Dermis blood vessel endothelial cell (primary cell): Measurements from ENCODE around the gene DLX3. TPM values are rescaled to one million over a fixed set of nuclear protein-coding genes. Genes with fewer than 3 reads are reported as not detected.
"Not testable (repeated sequence)": the region's sequence is repeated elsewhere in the genome, so short reads cannot be mapped to it uniquely, and the experiment has no call there.

ENCODE experiments used
- DNase-seq: peaks from one replicate; pipeline ENCODE4 v3.0.0; 2010
- total RNA-seq: library from RNA; depleted of rRNA; stranded (reverse); fragments of >200 nt; gene quantifications from 2 replicates; pipeline ENCODE4 v1.2.3, GENCODE V29; 2014

DLX3 gene
- total RNA-seq: not detected in 2 replicates

GRCh38 chr17:49995055-49995738 lies at the start of gene DLX3:
DLX3 (minus strand) TSS chr17:49995224; CDS start chr17:49994998, 226 bp downstream.
- DNase-seq: peak; percentile 58

- DNase-seq: no peak
These were observed 49.5 kb upstream of the DLX3 start for GRCh38 chr17:50044483-50044882.

DNA sequence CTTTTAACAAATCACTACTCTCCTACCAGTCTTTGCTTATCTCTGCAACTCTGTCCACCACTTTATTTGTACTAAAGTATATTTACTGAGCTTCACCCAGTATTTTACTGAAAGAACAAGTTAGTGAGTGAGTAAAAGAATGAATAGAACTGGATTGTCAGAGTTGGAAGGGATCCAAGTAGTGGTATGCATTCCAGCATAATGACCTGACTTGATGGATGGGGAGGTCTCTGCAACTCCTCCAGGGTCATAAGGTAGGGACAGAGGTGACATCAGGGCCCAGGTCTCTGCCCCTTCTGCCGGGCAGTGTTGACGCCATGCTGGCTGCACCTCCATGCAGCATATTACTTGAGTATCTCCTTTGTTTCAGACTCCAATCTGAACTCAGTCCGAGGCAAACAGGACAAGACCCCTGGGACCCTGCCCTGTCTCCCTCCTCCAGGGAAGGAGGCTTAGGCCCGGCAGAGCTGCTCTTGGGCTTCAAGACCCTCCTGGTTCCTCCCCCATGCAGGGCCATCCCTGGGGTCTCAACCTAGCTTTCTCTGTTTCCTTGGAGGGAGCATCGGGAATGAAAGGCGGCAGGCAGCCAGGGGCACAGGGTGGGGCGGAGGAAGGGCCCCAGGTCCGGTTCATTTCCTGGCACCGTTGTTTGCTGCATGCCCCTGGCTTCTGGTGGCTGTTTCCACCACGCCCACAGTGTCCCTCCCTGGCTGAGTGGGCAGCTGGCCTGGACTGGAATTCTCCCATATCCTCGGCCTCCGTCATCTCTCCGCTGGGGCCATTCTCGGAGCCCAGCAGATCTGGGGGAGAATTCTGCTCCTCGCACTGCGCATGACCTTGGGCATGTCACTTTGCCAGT lies 48.5 kb upstream of the DLX3 start:
- peak; percentile 64 for DNase-seq

DNA sequence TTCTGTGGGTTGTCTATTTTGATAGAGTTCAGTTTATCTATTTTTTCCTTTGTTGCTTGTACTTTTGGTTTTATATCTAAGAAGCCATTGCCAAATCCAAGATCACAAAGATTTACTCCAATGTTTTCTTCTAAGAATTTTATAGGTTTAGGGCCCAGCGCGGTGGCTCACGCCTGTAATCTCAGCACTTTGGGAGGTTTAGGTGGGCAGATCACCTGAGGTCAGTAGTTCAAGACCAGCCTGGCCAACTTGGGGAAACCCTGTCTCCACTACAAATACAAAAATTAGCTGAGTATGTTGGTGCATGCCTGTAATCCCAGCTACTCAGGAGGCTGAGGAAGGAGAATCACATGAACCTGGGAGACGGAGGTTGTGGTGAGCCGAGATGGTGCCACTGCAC lies 47.2 kb upstream of the DLX3 start:
- no peak for DNase-seq

- DNase-seq: not testable (repeated sequence)
These were observed 45.5 kb upstream of the DLX3 start for GRCh38 chr17:50040496-50040895.

GRCh38 chr17:50039058-50039457 lies 44.0 kb upstream of the DLX3 start:
- DNase-seq: no peak

- DNase-seq: peak; percentile 45
These were observed 42.5 kb upstream of the DLX3 start for GRCh38 chr17:50037321-50038107.

DNA sequence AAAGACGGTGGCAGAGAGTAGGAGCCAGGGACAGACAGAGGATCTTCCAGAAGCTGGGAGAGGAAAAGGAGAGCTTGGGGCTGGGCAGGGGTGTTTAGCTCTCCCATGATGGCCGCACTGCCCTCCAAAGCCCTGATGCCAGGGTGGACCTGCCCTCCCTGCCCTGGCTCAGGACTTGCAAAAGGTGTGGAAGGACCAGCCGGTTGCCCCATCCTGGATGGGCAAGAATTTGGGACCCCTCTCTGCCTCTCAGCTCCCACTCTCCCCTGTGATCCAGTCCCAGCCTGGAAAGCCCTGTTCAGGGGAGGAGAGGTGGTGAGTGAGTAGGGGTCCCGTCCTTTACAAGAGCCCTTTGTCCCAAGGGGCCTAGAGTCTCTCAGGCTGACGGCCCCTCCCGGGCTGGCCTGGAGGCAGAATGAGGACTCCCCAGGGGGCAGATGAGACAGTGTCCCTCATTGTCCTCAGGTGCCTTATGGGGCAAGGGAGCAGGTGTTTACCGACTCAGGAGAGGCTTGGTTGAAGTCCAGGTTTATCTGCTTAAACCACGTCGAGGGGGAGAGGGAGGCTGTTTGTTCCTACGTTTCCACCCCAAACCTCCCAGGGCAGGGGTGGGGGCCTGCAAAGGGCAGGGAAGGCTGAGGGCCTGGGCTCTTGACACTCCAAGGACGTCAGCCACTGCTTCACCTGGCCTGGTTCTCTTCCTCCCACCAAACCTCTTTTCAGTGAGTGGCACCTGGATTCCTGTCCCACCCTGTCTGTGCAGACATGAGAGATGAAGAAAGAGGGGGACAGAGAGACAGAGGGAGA lies 41.6 kb upstream of the DLX3 start:
- DNase-seq: no peak

- no peak for DNase-seq
These were observed 40.9 kb upstream of the DLX3 start for GRCh38 chr17:50035945-50036344.

GRCh38 chr17:50035421-50035879 lies 40.4 kb upstream of the DLX3 start:
- DNase-seq: no peak

- DNase-seq: no peak
These were observed 39.7 kb upstream of the DLX3 start for GRCh38 chr17:50034498-50035364.

DNA sequence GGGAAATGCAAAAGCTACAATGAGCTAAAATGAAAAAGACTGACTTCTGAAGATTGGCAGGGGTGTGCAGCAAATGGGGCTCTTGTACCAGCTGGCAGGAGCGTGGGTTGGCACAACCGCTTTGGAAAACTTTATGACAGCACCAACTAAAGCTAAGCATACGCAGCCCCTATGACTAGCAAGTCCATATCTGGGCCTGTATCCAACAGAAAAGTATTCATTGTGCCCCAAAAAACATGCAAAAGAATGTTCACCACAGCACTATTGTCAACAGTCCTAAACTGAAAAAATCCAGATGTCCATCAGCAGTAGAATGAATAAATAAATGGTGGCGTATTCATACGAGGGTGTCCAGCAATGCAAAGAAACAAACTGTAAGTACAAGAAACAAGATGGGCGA lies 38.3 kb upstream of the DLX3 start:
- DNase-seq: no peak

DNA sequence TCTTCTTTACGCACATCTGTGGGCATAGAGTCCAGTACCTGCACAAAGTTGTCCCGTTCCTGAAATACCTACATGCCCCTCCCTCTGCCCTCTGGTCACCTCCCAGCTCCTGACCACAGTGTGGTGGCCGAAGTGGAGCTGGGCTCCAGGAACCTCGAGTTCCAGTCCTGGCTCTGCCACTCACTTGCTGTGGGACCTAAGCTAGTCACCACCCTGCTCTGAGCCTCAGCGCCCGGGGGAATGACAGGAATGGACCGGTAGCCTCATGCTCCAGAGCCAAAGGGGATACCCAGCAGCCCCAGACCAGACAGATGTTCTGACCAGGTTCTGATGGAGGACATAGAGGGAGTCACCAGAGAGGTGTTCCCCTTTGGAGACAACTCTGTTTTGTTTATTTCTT lies 34.2 kb upstream of the DLX3 start:
- no peak for DNase-seq

GRCh38 chr17:50028736-50029120 lies 33.7 kb upstream of the DLX3 start:
- no peak for DNase-seq

DNA sequence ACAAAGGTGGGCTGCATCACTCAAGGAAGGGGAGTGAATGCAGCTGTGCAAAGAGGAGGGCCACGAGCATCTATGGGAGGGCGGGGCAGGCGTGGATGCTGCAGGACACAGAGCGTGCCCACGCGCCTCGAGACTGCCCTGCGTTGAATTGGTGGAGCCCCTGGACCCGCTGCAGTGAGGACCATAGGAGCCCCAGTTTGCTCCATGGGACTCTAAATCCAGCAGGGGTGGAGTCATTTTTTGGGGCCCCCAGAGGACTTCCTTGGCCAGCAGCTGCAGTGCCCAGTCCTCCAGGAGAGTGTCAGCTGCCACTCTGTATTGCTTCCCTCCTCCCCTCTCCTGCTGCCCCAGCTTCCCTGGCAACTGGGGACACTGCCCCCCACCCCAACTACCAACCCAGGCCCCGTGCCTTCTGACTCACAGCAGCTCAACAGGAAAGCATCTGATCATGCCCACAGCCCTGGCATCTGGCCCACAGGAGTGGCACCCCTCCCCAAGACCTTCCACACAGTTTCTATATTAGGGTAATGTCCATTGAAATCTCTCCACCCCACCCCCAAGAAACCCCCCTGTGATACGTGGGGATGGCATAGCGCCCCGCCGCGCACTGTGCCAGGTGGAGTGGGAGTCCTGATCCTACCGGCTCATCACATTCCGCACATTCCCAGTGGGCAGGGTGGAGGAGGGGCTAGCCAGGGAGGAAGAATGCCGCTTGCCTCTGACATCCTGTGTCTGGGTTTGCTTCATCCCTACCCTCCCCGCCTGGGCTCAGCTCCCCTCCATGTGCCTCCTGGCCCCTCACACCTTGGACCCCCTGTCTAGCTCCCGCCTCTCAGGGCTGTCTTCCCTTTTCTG lies 33.1 kb upstream of the DLX3 start:
- peak; percentile 49 for DNase-seq

GRCh38 chr17:50027172-50027880 lies 32.3 kb upstream of the DLX3 start:
- DNase-seq: peak; percentile 91

DNA sequence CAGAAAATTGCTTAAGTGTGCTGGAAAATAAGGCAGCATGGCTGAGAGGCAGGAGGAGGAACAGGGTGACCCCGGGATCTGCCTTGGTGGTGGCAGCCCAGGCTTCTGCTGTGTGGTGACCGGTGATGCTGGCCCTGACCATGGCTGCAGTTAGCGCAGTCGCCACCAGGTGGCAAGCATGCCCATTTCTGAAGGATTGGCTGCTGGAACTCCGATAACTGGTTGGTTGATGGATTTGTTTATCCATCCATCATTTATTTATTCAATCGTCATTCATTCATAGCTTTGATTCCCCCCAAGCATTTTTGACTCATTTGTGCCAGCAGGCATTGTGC lies 31.8 kb upstream of the DLX3 start:
- peak; percentile 92 for DNase-seq

- no peak for DNase-seq
These were observed 31.1 kb upstream of the DLX3 start for GRCh38 chr17:50026046-50026675.

DNA sequence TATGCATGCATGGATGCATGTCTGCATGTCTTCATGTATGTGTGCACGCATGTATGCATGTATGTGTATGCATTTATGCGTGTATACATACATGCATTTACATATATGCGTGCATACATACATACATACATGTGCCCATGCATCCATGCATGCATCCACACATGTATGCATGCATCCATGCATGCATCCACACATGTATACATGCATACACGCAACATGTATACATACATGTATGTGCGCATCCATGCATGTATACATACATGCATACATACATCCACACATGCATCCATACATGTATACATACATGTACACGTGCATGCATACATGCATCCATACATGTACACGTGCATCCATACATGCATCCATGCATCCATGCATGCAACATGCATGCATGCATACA lies 29.8 kb upstream of the DLX3 start:
- no peak for DNase-seq
